GM12864 (cell line): Measurements from ENCODE around the gene BRAF.

ENCODE experiments used
- DNase-seq: peaks from one replicate; pipeline ENCODE4 v3.0.0-alpha.2; 2011; ENCODE audit warnings: low read depth
- H3K4me3 ChIP-seq: 2 replicates; pipeline ENCODE4 v1.5.1; 2011; ENCODE audit warnings: mild to moderate bottlenecking, low read depth, low read length, control low read depth
- CTCF ChIP-seq: IDR thresholded peaks from 2 replicates; pipeline ENCODE4 v1.5.1; 2011; ENCODE audit warnings: low read depth, mild to moderate bottlenecking, moderate library complexity, low read length, control low read depth, inconsistent platforms; ENCODE audit errors: missing control alignments

The BRAF gene

GRCh38 chr7:140864732-140865131 is 60.0 kb downstream of the BRAF start:
- no peak for DNase-seq
- TF ChIP-seq CTCF, result no peak
- no peak overlapping the region for H3K4me3 ChIP-seq

GRCh38 chr7:140863867-140864266 is 60.9 kb downstream of the BRAF start:
- H3K4me3 ChIP-seq, result no peak overlapping the region
- no peak for TF ChIP-seq CTCF
- no peak for DNase-seq

GRCh38 chr7:140863184-140863583 is 61.5 kb downstream of the BRAF start:
- H3K4me3 ChIP-seq, result no peak overlapping the region
- no peak for DNase-seq
- TF ChIP-seq CTCF, result no peak

- no peak for DNase-seq
- no peak for TF ChIP-seq CTCF
- H3K4me3 ChIP-seq, result no peak overlapping the region
Observed at GRCh38 chr7:140857048-140857447, 67.7 kb downstream of the BRAF start.

GRCh38 chr7:140841166-140841715 is 83.5 kb downstream of the BRAF start:
- no peak overlapping the region for H3K4me3 ChIP-seq
- DNase-seq, result no peak
- no peak for TF ChIP-seq CTCF

- TF ChIP-seq CTCF, result no peak
- DNase-seq, result no peak
- no peak overlapping the region for H3K4me3 ChIP-seq
Observed at GRCh38 chr7:140831724-140832123, 93.0 kb downstream of the BRAF start.

- TF ChIP-seq CTCF, result no peak
- H3K4me3 ChIP-seq, result no peak overlapping the region
- DNase-seq, result no peak
Observed at GRCh38 chr7:140829720-140830119, 95.0 kb downstream of the BRAF start.
